HepG2 (cell line): ENCODE results near the gene BCL2. TPM values are rescaled to one million over a fixed set of nuclear protein-coding genes. Genes with fewer than 3 reads are reported as not detected.

Source experiments
- ATAC-seq: fragments of 200-7000 bp; cut with Tn5 transposase; 3 replicates; pipeline ENCODE4 v1.9.1; 2020; ENCODE audit warnings: mild to moderate bottlenecking, moderate library complexity
- BruUV-seq: library from RNA; stranded (reverse); fragments of 400-500 nt; replicated peaks from 2 replicates; lab custom pipeline; 2021; lab: Mats Ljungman, UMichigan
- CTCF ChIA-PET: fragments of 300-600 bp; formaldehyde crosslinking; extraction: SDS; loops from one replicate; lab custom pipeline; 2021; ENCODE audit warnings: low total read pairs, inconsistent platforms, low intra/inter-chr PET ratio; lab: Yijun Ruan, JAX
- POLR2A ChIA-PET: fragments of 350-600 bp; sonication (Branson Sonifier 250); formaldehyde crosslinking; loops from one replicate; lab custom pipeline; 2020; ENCODE audit warnings: antibody characterized with exemption, inconsistent platforms; lab: Yijun Ruan, JAX
- DNase-seq: peaks from one replicate; pipeline ENCODE4 v3.0.0-alpha.2; 2015; ENCODE audit warnings: low spot score
- FAIRE-seq: peaks from 3 replicates; lab custom pipeline; 2011; peaks lifted over from hg19 to GRCh38; lab: Jason Lieb, UNC
- H2AFZ ChIP-seq: one replicate; pipeline ENCODE4 v1.6.1; 2011; ENCODE audit warnings: low read length, inconsistent platforms
- H3K27ac ChIP-seq: fragments of 300-600 bp; 3 replicates; pipeline ENCODE4 v1.8.0; 2011; ENCODE audit warnings: mixed run types, mild to moderate bottlenecking, mixed read lengths, low read length, inconsistent platforms; ENCODE audit not compliant: insufficient read depth; ENCODE audit errors: extremely low read length
- H3K27me3 ChIP-seq, 2 experiments: fragments of 200-600 bp in 1 of 2; 2 replicates in 1 of 2; 3 replicates in 1 of 2; pipeline versions ENCODE4 v1.6.0 to v1.8.0; 2011; ENCODE audit warnings: low read length in 2 of 2, mild to moderate bottlenecking in 2 of 2, moderate library complexity in 2 of 2, inconsistent platforms in 1 of 2; ENCODE audit not compliant: insufficient read depth in 2 of 2, control insufficient read depth in 1 of 2
- H3K36me3 ChIP-seq, 2 experiments: fragments of 200-600 bp in 1 of 2; replicated peaks in 1 of 2; 2 replicates in 1 of 2; 3 replicates in 1 of 2; pipeline versions ENCODE4 v1.5.1 to v1.8.0; 2011; ENCODE audit warnings: low read length in 2 of 2, inconsistent platforms in 1 of 2; ENCODE audit not compliant: insufficient read depth in 2 of 2, control insufficient read depth in 1 of 2
- H3K4me1 ChIP-seq: 2 replicates; pipeline ENCODE4 v1.5.1; 2012; ENCODE audit warnings: low read length, inconsistent platforms; ENCODE audit not compliant: insufficient read depth
- H3K4me2 ChIP-seq: 2 replicates; pipeline ENCODE4 v1.6.0; 2011; ENCODE audit warnings: low read depth, low read length, inconsistent platforms
- H3K4me3 ChIP-seq, 3 experiments: fragments of 200-600 bp in 1 of 3; sonication (generic), shearing (Covaris generic) in 1 of 3; replicated peaks in 1 of 3; 2 replicates each; pipeline ENCODE4 v1.5.1; 2011 to 2016; ENCODE audit warnings: low read length in 3 of 3, inconsistent platforms in 2 of 3, low read depth in 2 of 3, mild to moderate bottlenecking in 2 of 3, control low read depth in 1 of 3, mixed read lengths in 1 of 3; ENCODE audit not compliant: insufficient read depth in 1 of 3
- H3K79me2 ChIP-seq: one replicate; pipeline ENCODE4 v1.6.1; 2011; ENCODE audit warnings: low read length, inconsistent platforms; ENCODE audit not compliant: insufficient read depth
- H3K9ac ChIP-seq: 2 replicates; pipeline ENCODE4 v1.6.0; 2011; ENCODE audit warnings: mild to moderate bottlenecking, low read depth, low read length, inconsistent platforms; ENCODE audit not compliant: insufficient read depth
- H3K9me3 ChIP-seq: 2 replicates; pipeline ENCODE4 v1.5.1; 2012; ENCODE audit warnings: mild to moderate bottlenecking, low read length
- H4K20me1 ChIP-seq: 2 replicates; pipeline ENCODE4 v1.6.0; 2011; ENCODE audit warnings: inconsistent platforms, mild to moderate bottlenecking, low read length, moderate library complexity; ENCODE audit not compliant: insufficient read depth
- KDM6A ChIP-seq: IDR thresholded peaks from 2 replicates; pipeline ENCODE4 v1.6.1; 2016; ENCODE audit warnings: low read depth
- MED13 ChIP-seq: sonication (generic); formaldehyde crosslinking; IDR thresholded peaks from 2 replicates; pipeline ENCODE4 v1.5.0; 2020; ENCODE audit warnings: missing genetic modification reagents
- MIER3 ChIP-seq: IDR thresholded peaks from 2 replicates; pipeline ENCODE4 v1.6.1; 2016; ENCODE audit warnings: missing compliant biosample characterization, borderline replicate concordance
- NR2C2 ChIP-seq: sonication (generic); formaldehyde crosslinking; IDR thresholded peaks from 2 replicates; pipeline ENCODE4 v1.4.0; 2020; ENCODE audit warnings: missing genetic modification reagents, mild to moderate bottlenecking, moderate library complexity, borderline replicate concordance
- THYN1 ChIP-seq: sonication (generic); formaldehyde crosslinking; IDR thresholded peaks from 2 replicates; pipeline ENCODE4 v1.8.1; 2023; ENCODE audit warnings: low read depth, mild to moderate bottlenecking, moderate library complexity, missing genetic modification reagents, borderline replicate concordance
- ZNF350 ChIP-seq: sonication (generic); formaldehyde crosslinking; IDR thresholded peaks from 2 replicates; pipeline ENCODE4 v1.4.0; 2020; ENCODE audit warnings: mild to moderate bottlenecking, low read depth, missing genetic modification reagents, borderline replicate concordance
- ZNF451 ChIP-seq: sonication (generic); formaldehyde crosslinking; IDR thresholded peaks from 2 replicates; pipeline ENCODE4 v1.5.0; 2020; ENCODE audit warnings: mild to moderate bottlenecking, missing genetic modification reagents
- ZNF572 ChIP-seq: sonication (generic); formaldehyde crosslinking; IDR thresholded peaks from 2 replicates; pipeline ENCODE4 v1.5.1; 2020; ENCODE audit warnings: mild to moderate bottlenecking, missing genetic modification reagents
- WGBS: methylation state at CpG from one replicate; pipeline ENCODE4 v1.1.6; 2017; ENCODE audit warnings: low lambda C conversion rate; 5-methylcytosine and 5-hydroxymethylcytosine counted together
- in situ Hi-C: cut with HindIII; loops from 2 replicates; pipeline ENCODE4 v1.10.0; 2017; ENCODE audit warnings: low pct_unique_long_range_greater_than_20kb; ENCODE audit not compliant: extremely low pct_ligation_motif_present
- intact Hi-C: fragments of 100-400 bp; cut with micrococcal nuclease; formaldehyde crosslinking; loops from one replicate; pipeline ENCODE4 v1.10.0; 2022; ENCODE audit not compliant: unreplicated experiment
- polyA plus RNA-seq, 8 experiments: library from polyadenylated mRNA; depleted of rRNA in 3 of 8; stranded (reverse) in 7 of 8; unstranded in 1 of 8; fragments of >200 nt; fragmentation: Illumina TruSeq in 4 of 8; extraction: Trizol in 4 of 8; gene quantifications; 2 replicates each; pipeline versions ENCODE4 v1.2.1 to v1.2.3, GENCODE V29; 2011 to 2016; ENCODE audit warnings: low read depth in 4 of 8, missing spikeins in 1 of 8, mixed read lengths in 1 of 8; ENCODE audit not compliant: insufficient read depth in 1 of 8
- total RNA-seq, 5 experiments: library from RNA; depleted of rRNA; stranded (reverse); fragments of >200 nt; fragmentation: Illumina TruSeq; extraction: Trizol; gene quantifications; 2 replicates each; pipeline ENCODE4 v1.2.3, GENCODE V29; 2016; ENCODE audit warnings: low read depth in 1 of 5
- TF ChIP-seq, protein P1 (sequence below): sonication (generic); formaldehyde crosslinking; IDR thresholded peaks from 2 replicates; pipeline ENCODE4 v1.4.0; 2020; ENCODE audit warnings: missing genetic modification reagents
- TF ChIP-seq, protein P2 (sequence below): IDR thresholded peaks from 2 replicates; pipeline ENCODE4 v1.6.1; 2016; ENCODE audit warnings: low read depth, borderline replicate concordance
- TF ChIP-seq, protein P3 (sequence below): sonication (generic); formaldehyde crosslinking; IDR thresholded peaks from 2 replicates; pipeline ENCODE4 v1.9.0; 2021; ENCODE audit warnings: missing genetic modification reagents, borderline replicate concordance

BCL2 gene
- total and polyA plus RNA-seq, 2 of the 13 experiments (the other 11 are each of a cell fraction or from before 2014, with no cell fraction given) = 0.07 to 0.53 TPM

GRCh38 chr18:63107171-63107845, 212.3 kb downstream of the BCL2 start:
- BruUV-seq = no TSS peak
- Histone ChIP-seq H3K79me2 (no peaks in the 10 kb centered on the region), H3K4me2 (no peak overlapping the region), H3K4me3 (no peak overlapping the region), H3K9ac (no peak overlapping the region), H3K27ac (no peak overlapping the region), H3K9me3 (no peaks in the 10 kb centered on the region), H2AFZ (no peak overlapping the region), H4K20me1 (no peaks in the 10 kb centered on the region), H3K36me3 (no peaks in the 10 kb centered on the region), H3K4me1 (no peaks in the 10 kb centered on the region), H3K27me3 (peaks cover 3 to 8% of the 10 kb centered on the region in 2 experiments; a peak in 2 of 5 replicates)
- POLR2A ChIA-PET = no interaction called here
- CTCF ChIA-PET = no interaction called here
- DNase-seq = no peak
- no peak for TF ChIP-seq MED13 (CRISPR knock-in tag)
- TF ChIP-seq ZNF451 (CRISPR knock-in tag) = no peak
- no peak for TF ChIP-seq KDM6A
- 3% methylated on average over 6 of the region's 6 CpGs for WGBS
- in situ Hi-C loops (no loop called here), intact Hi-C loops (no loop called here)
- no peak for FAIRE-seq
- no peak for ATAC-seq

DNA sequence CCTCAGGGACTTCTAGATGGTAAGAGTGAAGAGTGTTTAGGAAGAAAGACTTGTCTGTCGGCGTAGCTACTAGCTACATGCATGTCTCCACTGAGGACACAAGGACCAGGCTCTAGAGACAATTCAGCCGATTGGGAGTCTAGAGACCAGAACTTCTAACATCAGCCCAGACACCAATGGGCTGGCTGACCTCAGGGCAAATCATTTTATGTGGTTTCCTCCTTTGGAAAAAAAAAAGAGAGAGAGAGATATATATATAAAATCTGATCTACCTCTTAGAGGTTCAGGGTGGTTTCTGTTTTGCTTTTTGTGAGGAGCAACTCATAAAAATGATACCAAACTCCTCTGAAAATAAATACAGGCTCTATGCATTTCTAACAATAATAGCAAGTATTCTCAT, 212.8 kb downstream of the BCL2 start:
- Histone ChIP-seq H3K79me2 (no peaks in the 10 kb centered on the region), H3K9ac (no peak overlapping the region), H3K36me3 (no peaks in the 10 kb centered on the region), H3K27ac (no peak overlapping the region), H3K4me3 (no peak overlapping the region), H3K27me3 (peaks cover 3 to 8% of the 10 kb centered on the region in 2 experiments; a peak in 2 of 5 replicates), H3K4me2 (no peak overlapping the region), H3K9me3 (no peaks in the 10 kb centered on the region), H4K20me1 (no peaks in the 10 kb centered on the region), H2AFZ (no peak overlapping the region), H3K4me1 (no peaks in the 10 kb centered on the region)
- 13% methylated on average over 3 of the region's 3 CpGs for WGBS
- intact Hi-C loops = no loop called here
- ChIA-PET CTCF (no interaction called here), POLR2A (no interaction called here)
- ATAC-seq = no peak
- no peak for FAIRE-seq
- no peak for DNase-seq
- TF ChIP-seq, protein P1, sequence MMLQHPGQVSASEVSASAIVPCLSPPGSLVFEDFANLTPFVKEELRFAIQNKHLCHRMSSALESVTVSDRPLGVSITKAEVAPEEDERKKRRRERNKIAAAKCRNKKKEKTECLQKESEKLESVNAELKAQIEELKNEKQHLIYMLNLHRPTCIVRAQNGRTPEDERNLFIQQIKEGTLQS (CRISPR knock-in tag) = no peak
- TF ChIP-seq NR2C2 (CRISPR knock-in tag) (no peak), ZNF350 (CRISPR knock-in tag) (no peak), THYN1 (CRISPR knock-in tag) (no peak), ZNF572 (CRISPR knock-in tag) (no peak), MIER3 (CRISPR knock-in tag) (no peak)
- TF ChIP-seq, protein P2, sequence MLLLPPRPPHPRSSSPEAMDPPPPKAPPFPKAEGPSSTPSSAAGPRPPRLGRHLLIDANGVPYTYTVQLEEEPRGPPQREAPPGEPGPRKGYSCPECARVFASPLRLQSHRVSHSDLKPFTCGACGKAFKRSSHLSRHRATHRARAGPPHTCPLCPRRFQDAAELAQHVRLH (CRISPR knock-in tag) = no peak
- TF ChIP-seq, protein P3, sequence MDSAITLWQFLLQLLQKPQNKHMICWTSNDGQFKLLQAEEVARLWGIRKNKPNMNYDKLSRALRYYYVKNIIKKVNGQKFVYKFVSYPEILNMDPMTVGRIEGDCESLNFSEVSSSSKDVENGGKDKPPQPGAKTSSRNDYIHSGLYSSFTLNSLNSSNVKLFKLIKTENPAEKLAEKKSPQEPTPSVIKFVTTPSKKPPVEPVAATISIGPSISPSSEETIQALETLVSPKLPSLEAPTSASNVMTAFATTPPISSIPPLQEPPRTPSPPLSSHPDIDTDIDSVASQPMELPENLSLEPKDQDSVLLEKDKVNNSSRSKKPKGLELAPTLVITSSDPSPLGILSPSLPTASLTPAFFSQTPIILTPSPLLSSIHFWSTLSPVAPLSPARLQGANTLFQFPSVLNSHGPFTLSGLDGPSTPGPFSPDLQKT = no peak
- BruUV-seq = no TSS peak
- in situ Hi-C loops = no loop called here
